ENCODE results near the gene MMP21.

MMP21 gene

GRCh38 chr10:125801574-125801973, 26.0 kb upstream of the MMP21 start:
- H3K36me3 ChIP-seq (ENCODE audit: control insufficient read depth in 4 of 4, insufficient read depth in 4 of 4, low read length in 3 of 4): peaks cover 0 to 70% (median 44%) of the 10 kb centered on the region in 4 experiments
- no peak overlapping the region for H3K4me3 ChIP-seq (ENCODE audit: control insufficient read depth in 1 of 7, extremely low read depth in 1 of 7, insufficient read depth in 4 of 7, low read depth in 2 of 7, low read length in 6 of 7)
- no peak overlapping the region for H3K27ac ChIP-seq (ENCODE audit: insufficient read depth in 1 of 2, low read depth in 1 of 2, low read length in 2 of 2, poor library complexity in 1 of 2, severe bottlenecking in 2 of 2)
- ChIA-PET CTCF (no interaction called here), POLR2A (no interaction called here)
- no peaks in the 10 kb centered on the region for H3K9me3 ChIP-seq (ENCODE audit: control extremely low read depth in 1 of 5, control insufficient read depth in 4 of 5, insufficient read depth in 2 of 5, low read depth in 1 of 5, low read length in 4 of 5)
- no peaks in the 10 kb centered on the region for H3K27me3 ChIP-seq (replicated peaks in 2 of 5; ENCODE audit: control insufficient read depth in 4 of 5, insufficient read depth in 5 of 5, low read length in 4 of 5)
- H3K4me1 ChIP-seq (ENCODE audit: control extremely low read depth in 1 of 4, control insufficient read depth in 4 of 4, insufficient read depth in 4 of 4, low read length in 3 of 4): no peaks in the 10 kb centered on the region
- no peak for DNase-seq
- 100% methylated on average over 1 of the region's 1 CpG for WGBS (ENCODE audit: insufficient coverage)

- no peaks in the 10 kb centered on the region for H3K4me1 ChIP-seq (ENCODE audit: control extremely low read depth in 1 of 4, control insufficient read depth in 4 of 4, insufficient read depth in 4 of 4, low read length in 3 of 4)
- H3K27ac ChIP-seq (ENCODE audit: insufficient read depth in 1 of 2, low read depth in 1 of 2, low read length in 2 of 2, poor library complexity in 1 of 2, severe bottlenecking in 2 of 2): no peak overlapping the region
- no peak overlapping the region for H3K4me3 ChIP-seq (ENCODE audit: control insufficient read depth in 1 of 7, extremely low read depth in 1 of 7, insufficient read depth in 4 of 7, low read depth in 2 of 7, low read length in 6 of 7)
- no peak for DNase-seq
- H3K36me3 ChIP-seq (ENCODE audit: control insufficient read depth in 4 of 4, insufficient read depth in 4 of 4, low read length in 3 of 4): peaks cover 2 to 72% (median 46%) of the 10 kb centered on the region in 4 experiments
- no peaks in the 10 kb centered on the region for H3K9me3 ChIP-seq (ENCODE audit: control extremely low read depth in 1 of 5, control insufficient read depth in 4 of 5, insufficient read depth in 2 of 5, low read depth in 1 of 5, low read length in 4 of 5)
- POLR2A ChIA-PET: no interaction called here
- H3K27me3 ChIP-seq (replicated peaks in 2 of 5; ENCODE audit: control insufficient read depth in 4 of 5, insufficient read depth in 5 of 5, low read length in 4 of 5): no peaks in the 10 kb centered on the region
- CTCF ChIA-PET: no interaction called here
- WGBS (ENCODE audit: insufficient coverage): 100% methylated on average over 3 of the region's 8 CpGs
Measured at GRCh38 chr10:125799451-125800182, 24.0 kb upstream of the MMP21 start.

GRCh38 chr10:125797994-125798662, 22.5 kb upstream of the MMP21 start:
- CTCF ChIA-PET: no interaction called here
- 96% methylated on average over 4 of the region's 5 CpGs for WGBS (ENCODE audit: insufficient coverage)
- Histone ChIP-seq H3K27me3 (replicated peaks in 2 of 5; ENCODE audit: control insufficient read depth in 4 of 5, insufficient read depth in 5 of 5, low read length in 4 of 5) (no peaks in the 10 kb centered on the region), H3K4me1 (ENCODE audit: control extremely low read depth in 1 of 4, control insufficient read depth in 4 of 4, insufficient read depth in 4 of 4, low read length in 3 of 4) (no peaks in the 10 kb centered on the region), H3K36me3 (ENCODE audit: control insufficient read depth in 4 of 4, insufficient read depth in 4 of 4, low read length in 3 of 4) (peaks cover 4 to 68% (median 49%) of the 10 kb centered on the region in 4 experiments), H3K27ac (ENCODE audit: insufficient read depth in 1 of 2, low read depth in 1 of 2, low read length in 2 of 2, poor library complexity in 1 of 2, severe bottlenecking in 2 of 2) (no peak overlapping the region), H3K9me3 (ENCODE audit: control extremely low read depth in 1 of 5, control insufficient read depth in 4 of 5, insufficient read depth in 2 of 5, low read depth in 1 of 5, low read length in 4 of 5) (no peaks in the 10 kb centered on the region), H3K4me3 (ENCODE audit: control insufficient read depth in 1 of 7, extremely low read depth in 1 of 7, insufficient read depth in 4 of 7, low read depth in 2 of 7, low read length in 6 of 7) (no peak overlapping the region)
- POLR2A ChIA-PET: no interaction called here
- no peak for DNase-seq

GRCh38 chr10:125797424-125797823, 21.8 kb upstream of the MMP21 start:
- Histone ChIP-seq H3K9me3 (ENCODE audit: control extremely low read depth in 1 of 5, control insufficient read depth in 4 of 5, insufficient read depth in 2 of 5, low read depth in 1 of 5, low read length in 4 of 5) (no peaks in the 10 kb centered on the region), H3K36me3 (ENCODE audit: control insufficient read depth in 4 of 4, insufficient read depth in 4 of 4, low read length in 3 of 4) (peaks cover 7 to 67% (median 51%) of the 10 kb centered on the region in 4 experiments), H3K4me1 (ENCODE audit: control extremely low read depth in 1 of 4, control insufficient read depth in 4 of 4, insufficient read depth in 4 of 4, low read length in 3 of 4) (no peaks in the 10 kb centered on the region), H3K27ac (ENCODE audit: insufficient read depth in 1 of 2, low read depth in 1 of 2, low read length in 2 of 2, poor library complexity in 1 of 2, severe bottlenecking in 2 of 2) (no peak overlapping the region), H3K4me3 (ENCODE audit: control insufficient read depth in 1 of 7, extremely low read depth in 1 of 7, insufficient read depth in 4 of 7, low read depth in 2 of 7, low read length in 6 of 7) (no peak overlapping the region), H3K27me3 (replicated peaks in 2 of 5; ENCODE audit: control insufficient read depth in 4 of 5, insufficient read depth in 5 of 5, low read length in 4 of 5) (no peaks in the 10 kb centered on the region)
- WGBS (ENCODE audit: insufficient coverage): 96% methylated on average over 7 of the region's 8 CpGs
- POLR2A ChIA-PET: no interaction called here
- DNase-seq: no peak
- CTCF ChIA-PET: no interaction called here

- Histone ChIP-seq H3K27ac (ENCODE audit: insufficient read depth in 1 of 2, low read depth in 1 of 2, low read length in 2 of 2, poor library complexity in 1 of 2, severe bottlenecking in 2 of 2) (no peak overlapping the region), H3K36me3 (ENCODE audit: control insufficient read depth in 4 of 4, insufficient read depth in 4 of 4, low read length in 3 of 4) (peaks cover 10 to 77% (median 50%) of the 10 kb centered on the region in 4 experiments), H3K27me3 (replicated peaks in 2 of 5; ENCODE audit: control insufficient read depth in 4 of 5, insufficient read depth in 5 of 5, low read length in 4 of 5) (no peaks in the 10 kb centered on the region), H3K4me1 (ENCODE audit: control extremely low read depth in 1 of 4, control insufficient read depth in 4 of 4, insufficient read depth in 4 of 4, low read length in 3 of 4) (no peaks in the 10 kb centered on the region), H3K4me3 (ENCODE audit: control insufficient read depth in 1 of 7, extremely low read depth in 1 of 7, insufficient read depth in 4 of 7, low read depth in 2 of 7, low read length in 6 of 7) (no peak overlapping the region), H3K9me3 (ENCODE audit: control extremely low read depth in 1 of 5, control insufficient read depth in 4 of 5, insufficient read depth in 2 of 5, low read depth in 1 of 5, low read length in 4 of 5) (no peaks in the 10 kb centered on the region)
- no peak for DNase-seq
- WGBS (ENCODE audit: insufficient coverage): 92% methylated on average over 7 of the region's 8 CpGs
- CTCF ChIA-PET: interaction anchor here (0.7 kb wide), 1 partner anchor 25 kb away, joined by 3 read pairs; no protein-coding TSS in a partner anchor
- POLR2A ChIA-PET: no interaction called here
Measured at GRCh38 chr10:125795637-125796190, 20.1 kb upstream of the MMP21 start.

GRCh38 chr10:125795128-125795527, 19.5 kb upstream of the MMP21 start:
- Histone ChIP-seq H3K36me3 (ENCODE audit: control insufficient read depth in 4 of 4, insufficient read depth in 4 of 4, low read length in 3 of 4) (peaks cover 10 to 75% (median 49%) of the 10 kb centered on the region in 4 experiments), H3K27ac (ENCODE audit: insufficient read depth in 1 of 2, low read depth in 1 of 2, low read length in 2 of 2, poor library complexity in 1 of 2, severe bottlenecking in 2 of 2) (no peak overlapping the region)
- CTCF ChIA-PET: interaction anchor here (0.6 to 0.7 kb wide), 2 partner anchors 24 to 78 kb away, joined by 3 read pairs; no protein-coding TSS in a partner anchor

More at GRCh38 chr10:125795128-125795527, 19.5 kb upstream of the MMP21 start:
- Histone ChIP-seq H3K4me3 (ENCODE audit: control insufficient read depth in 1 of 7, extremely low read depth in 1 of 7, insufficient read depth in 4 of 7, low read depth in 2 of 7, low read length in 6 of 7) (no peak overlapping the region), H3K4me1 (ENCODE audit: control extremely low read depth in 1 of 4, control insufficient read depth in 4 of 4, insufficient read depth in 4 of 4, low read length in 3 of 4) (no peaks in the 10 kb centered on the region), H3K9me3 (ENCODE audit: control extremely low read depth in 1 of 5, control insufficient read depth in 4 of 5, insufficient read depth in 2 of 5, low read depth in 1 of 5, low read length in 4 of 5) (no peaks in the 10 kb centered on the region), H3K27me3 (replicated peaks in 2 of 5; ENCODE audit: control insufficient read depth in 4 of 5, insufficient read depth in 5 of 5, low read length in 4 of 5) (no peaks in the 10 kb centered on the region)
- POLR2A ChIA-PET: no interaction called here
- DNase-seq: no peak
- 100% methylated on average over 2 of the region's 2 CpGs for WGBS (ENCODE audit: insufficient coverage)
